K562 (cell line): ENCODE data around the gene ENOSF1. TPM values are rescaled to one million over a fixed set of nuclear protein-coding genes. Genes with fewer than 3 reads are reported as not detected.

Source experiments
- ARID4B ChIP-seq: sonication (generic); formaldehyde crosslinking; IDR thresholded peaks from 2 replicates; pipeline ENCODE4 v1.8.0; 2022; ENCODE audit warnings: mild to moderate bottlenecking, missing genetic modification reagents
- ETS2 ChIP-seq: IDR thresholded peaks from 2 replicates; pipeline ENCODE4 v1.6.1; 2016; ENCODE audit warnings: borderline replicate concordance, missing genetic modification characterization, mild to moderate bottlenecking, moderate library complexity, missing compliant biosample characterization; ENCODE audit not compliant: poor library complexity, severe bottlenecking
- FOXM1 ChIP-seq, 2 experiments: fragments of 450-650 bp in 1 of 2; sonication (generic) in 1 of 2; formaldehyde crosslinking in 1 of 2; IDR thresholded peaks; 2 replicates each; pipeline versions ENCODE4 v1.6.1 to v1.9.0; 2017 to 2022; ENCODE audit warnings: low read depth in 2 of 2, mild to moderate bottlenecking in 2 of 2, missing genetic modification reagents in 1 of 2, moderate library complexity in 1 of 2
- HDAC1 ChIP-seq, 2 experiments: fragments of 450-650 bp; IDR thresholded peaks; 2 replicates each; pipeline ENCODE4 v1.6.1; 2016 to 2017; ENCODE audit warnings: inconsistent platforms in 1 of 2, mild to moderate bottlenecking in 1 of 2, moderate library complexity in 1 of 2
- HMGN3 ChIP-seq: IDR thresholded peaks from 2 replicates; pipeline ENCODE4 v1.6.1; 2011; ENCODE audit warnings: borderline replicate concordance, low read depth, mild to moderate bottlenecking, mixed read lengths, low read length; ENCODE audit not compliant: insufficient read length; ENCODE audit errors: extremely low read depth
- RBM25 ChIP-seq: fragments of 200-400 bp; formaldehyde crosslinking; IDR thresholded peaks from 2 replicates; pipeline ENCODE4 v1.6.1; 2018; ENCODE audit warnings: low read length, low read depth, moderate library complexity; ENCODE audit not compliant: severe bottlenecking
- RFX5 ChIP-seq: IDR thresholded peaks from 2 replicates; pipeline ENCODE4 v1.6.1; 2011; ENCODE audit warnings: low read depth, mild to moderate bottlenecking, improper control_type of control experiment, low read length
- RFX7 ChIP-seq: fragments of 250-450 bp; sonication (Bioruptor Pico); IDR thresholded peaks from 2 replicates; pipeline ENCODE4 v1.5.1; 2021; ENCODE audit warnings: mild to moderate bottlenecking
- TBP ChIP-seq: optimal IDR thresholded peaks from 2 replicates; pipeline ENCODE3; 2011; ENCODE audit warnings: low read depth, low read length, improper control_type of control experiment
- ZBTB2 ChIP-seq: fragments of 450-650 bp; IDR thresholded peaks from 2 replicates; pipeline ENCODE4 v1.6.1; 2016; ENCODE audit warnings: antibody characterized with exemption
- ZBTB40 ChIP-seq, 2 experiments: fragments of 450-650 bp in 1 of 2; sonication (generic) in 1 of 2; formaldehyde crosslinking in 1 of 2; IDR thresholded peaks; 2 replicates each; pipeline versions ENCODE4 v1.7.1 to v1.9.0; 2016 to 2022; ENCODE audit warnings: inconsistent platforms in 1 of 2, mild to moderate bottlenecking in 1 of 2, missing genetic modification reagents in 1 of 2
- polyA plus RNA-seq, 8 experiments: library from polyadenylated mRNA; depleted of rRNA in 4 of 8; stranded (reverse) in 5 of 8; unstranded in 3 of 8; fragments of >200 nt; fragmentation: Nextera tagmentation in 2 of 8; fragmentation: Illumina TruSeq in 1 of 8; extraction: Ambion mirVana in 2 of 8; extraction: Trizol in 1 of 8; gene quantifications; 2 replicates each; pipeline versions ENCODE4 v1.2.1 to v1.2.3, GENCODE V29; 2011 to 2014; ENCODE audit warnings: inconsistent platforms in 1 of 8, missing spikeins in 1 of 8
- total RNA-seq, 7 experiments: library from RNA; depleted of rRNA in 6 of 7; stranded (reverse); fragments of >200 nt in 6 of 7; fragmentation: Illumina TruSeq in 2 of 7; extraction: Trizol in 2 of 7; gene quantifications; 2 replicates each; pipeline versions ENCODE4 v1.2.1 to v1.2.3, GENCODE V29; 2011 to 2021; ENCODE audit warnings: low replicate concordance in 1 of 7

Gene ENOSF1
- total and polyA plus RNA-seq, 9 of the 15 experiments (the other 6 are each of a cell fraction or from before 2014, with no cell fraction given) = 15.5 to 66.4 (median 46.5) TPM

GRCh38 chr18:741931-742512 lies 29.6 kb upstream of the ENOSF1 start (continued):
- TF ChIP-seq ARID4B = no peak
- TF ChIP-seq HMGN3 = no peak
- no peak for TF ChIP-seq RBM25
- peak; percentile 69 for TF ChIP-seq TBP
- TF ChIP-seq FOXM1 (IDR thresholded peaks at IDR 0.05; ENCODE audit: low read depth) = peak; percentile 24; the same call in 1 of the 2 replicates
- no peak for TF ChIP-seq FOXM1 (CRISPR knock-in tag; IDR thresholded peaks at IDR 0.05; ENCODE audit: low read depth)
- TF ChIP-seq ZBTB40 (IDR thresholded peaks at IDR 0.05) = peak; percentile 37; the same call in 1 of the 2 replicates
- no peak for TF ChIP-seq ZBTB40 (CRISPR knock-in tag; IDR thresholded peaks at IDR 0.05)
- no peak for TF ChIP-seq RFX7 (CRISPR knock-in tag)
- peak in 1 of 2 experiments; percentile 17; a peak in 1 of 4 replicates for TF ChIP-seq HDAC1 (IDR thresholded peaks at IDR 0.05)
- TF ChIP-seq RFX5 = no peak
- TF ChIP-seq ZBTB2 = no peak
- TF ChIP-seq ETS2 (tag) = no peak
